IMR-90 (cell line): ENCODE data around the gene SIM1. TPM values are rescaled to one million over a fixed set of nuclear protein-coding genes. Genes with fewer than 3 reads are reported as not detected.

Experiments used
- ATAC-seq: fragments of 200-7000 bp; cut with Tn5 transposase; 2 replicates; pipeline ENCODE4 v1.9.1; 2020; ENCODE audit warnings: low read depth, mild to moderate bottlenecking, moderate library complexity
- BruUV-seq: library from RNA; stranded (reverse); fragments of 400-500 nt; replicated peaks from 2 replicates; lab custom pipeline; 2021; lab: Mats Ljungman, UMichigan
- CTCF ChIA-PET: fragments of 300-600 bp; formaldehyde crosslinking; extraction: SDS; loops from one replicate; lab custom pipeline; 2021; ENCODE audit warnings: antibody characterized with exemption; lab: Yijun Ruan, JAX
- POLR2A ChIA-PET: fragments of 300-600 bp; sonication (Branson Sonifier 250); formaldehyde crosslinking; loops from one replicate; lab custom pipeline; 2022; ENCODE audit warnings: antibody characterized with exemption; ENCODE audit not compliant: unreplicated experiment; lab: Charles Lee
- DNase-seq: peaks from one replicate; pipeline ENCODE4 v3.0.0; 2013
- H2AFZ ChIP-seq: replicated peaks from 2 replicates; pipeline ENCODE3; 2013; ENCODE audit warnings: low read length, mild to moderate bottlenecking; ENCODE audit not compliant: poor library complexity
- H2AK5ac ChIP-seq: 2 replicates; pipeline ENCODE4 v1.6.1; 2013; ENCODE audit warnings: low read depth, low read length, inconsistent platforms
- H2AK9ac ChIP-seq: replicated peaks from 2 replicates; pipeline ENCODE3; 2013; ENCODE audit warnings: mild to moderate bottlenecking, low read depth, low read length, moderate library complexity; ENCODE audit not compliant: poor library complexity
- H2BK120ac ChIP-seq: 2 replicates; pipeline ENCODE4 v1.6.1; 2013; ENCODE audit warnings: low read depth, low read length, inconsistent platforms
- H2BK15ac ChIP-seq: 3 replicates; pipeline ENCODE4 v1.6.1; 2013; ENCODE audit warnings: low read depth, low read length, inconsistent platforms
- H2BK20ac ChIP-seq: 2 replicates; pipeline ENCODE4 v1.6.1; 2013; ENCODE audit warnings: low read depth, mild to moderate bottlenecking, inconsistent platforms, low read length, moderate library complexity
- H2BK5ac ChIP-seq: 2 replicates; pipeline ENCODE4 v1.6.1; 2013; ENCODE audit warnings: mild to moderate bottlenecking, low read depth, low read length, inconsistent platforms; ENCODE audit not compliant: poor library complexity, severe bottlenecking
- H3K14ac ChIP-seq: replicated peaks from 2 replicates; pipeline ENCODE4 v1.6.1; 2013; ENCODE audit warnings: low read depth, low read length, inconsistent platforms
- H3K18ac ChIP-seq: 2 replicates; pipeline ENCODE4 v1.6.1; 2013; ENCODE audit warnings: low read depth, low read length, control low read depth
- H3K23ac ChIP-seq: 2 replicates; pipeline ENCODE4 v1.6.1; 2013; ENCODE audit warnings: low read depth, low read length, inconsistent platforms
- H3K27ac ChIP-seq: 2 replicates; pipeline ENCODE4 v1.5.1; 2013; ENCODE audit warnings: mild to moderate bottlenecking, control low read depth, low read length; ENCODE audit not compliant: insufficient read depth
- H3K27me3 ChIP-seq: 2 replicates; pipeline ENCODE4 v1.6.1; 2013; ENCODE audit warnings: low read length; ENCODE audit not compliant: control insufficient read depth, insufficient read depth
- H3K36me3 ChIP-seq: 2 replicates; pipeline ENCODE4 v1.6.1; 2013; ENCODE audit warnings: low read length, mixed read lengths; ENCODE audit not compliant: control insufficient read depth, insufficient read depth
- H3K4ac ChIP-seq: 2 replicates; pipeline ENCODE4 v1.6.1; 2013; ENCODE audit warnings: low read depth, low read length, inconsistent platforms
- H3K4me1 ChIP-seq: 2 replicates; pipeline ENCODE4 v1.6.1; 2013; ENCODE audit warnings: low read length, mixed read lengths; ENCODE audit not compliant: control insufficient read depth, insufficient read depth
- H3K4me2 ChIP-seq: 2 replicates; pipeline ENCODE4 v1.6.1; 2013; ENCODE audit warnings: low read depth, mild to moderate bottlenecking, control low read depth, low read length, moderate library complexity
- H3K4me3 ChIP-seq: 2 replicates; pipeline ENCODE4 v1.5.1; 2013; ENCODE audit warnings: low read depth, mild to moderate bottlenecking, control low read depth, low read length, moderate library complexity; ENCODE audit not compliant: insufficient read depth
- H3K56ac ChIP-seq: 2 replicates; pipeline ENCODE4 v1.6.1; 2013; ENCODE audit warnings: low read length, inconsistent platforms; ENCODE audit not compliant: insufficient read depth; ENCODE audit errors: extremely low read depth
- H3K79me1 ChIP-seq, 2 experiments: 2 replicates each; pipeline ENCODE4 v1.6.1; 2013; ENCODE audit warnings: low read length in 2 of 2, inconsistent platforms in 1 of 2, low read depth in 1 of 2
- H3K9ac ChIP-seq: 2 replicates; pipeline ENCODE4 v1.6.1; 2013; ENCODE audit warnings: low read depth, low read length, control low read depth
- H3K9me1 ChIP-seq: 2 replicates; pipeline ENCODE4 v1.6.1; 2013; ENCODE audit warnings: low read length, inconsistent platforms; ENCODE audit not compliant: insufficient read depth
- H3K9me3 ChIP-seq: 2 replicates; pipeline ENCODE4 v1.6.1; 2013; ENCODE audit warnings: low read length; ENCODE audit not compliant: control insufficient read depth, insufficient read depth
- H4K20me1 ChIP-seq: 2 replicates; pipeline ENCODE4 v1.6.1; 2013; ENCODE audit warnings: low read length, inconsistent platforms; ENCODE audit not compliant: insufficient read depth
- H4K5ac ChIP-seq: 2 replicates; pipeline ENCODE4 v1.6.1; 2013; ENCODE audit warnings: mild to moderate bottlenecking, low read depth, low read length, control low read depth
- H4K8ac ChIP-seq, 2 experiments: 2 replicates each; pipeline ENCODE4 v1.6.1; 2013; ENCODE audit warnings: low read depth in 2 of 2, low read length in 2 of 2, control low read depth in 1 of 2, inconsistent platforms in 1 of 2
- H4K91ac ChIP-seq: 2 replicates; pipeline ENCODE4 v1.6.1; 2013; ENCODE audit warnings: low read depth, low read length, inconsistent platforms; ENCODE audit not compliant: insufficient read depth
- BHLHE40 ChIP-seq: fragments of 150-350 bp; IDR thresholded peaks from 2 replicates; pipeline ENCODE4 v1.6.1; 2016; ENCODE audit warnings: mild to moderate bottlenecking, low read depth, low read length
- CEBPB ChIP-seq: IDR thresholded peaks from 2 replicates; pipeline ENCODE4 v1.6.1; 2012; ENCODE audit warnings: low read depth, low read length, improper control_type of control experiment
- MAFK ChIP-seq: IDR thresholded peaks from 2 replicates; pipeline ENCODE4 v1.6.1; 2012; ENCODE audit warnings: low read depth, low read length, improper control_type of control experiment
- MAZ ChIP-seq: IDR thresholded peaks from 2 replicates; pipeline ENCODE4 v1.6.1; 2012; ENCODE audit warnings: low read depth, mild to moderate bottlenecking, low read length, improper control_type of control experiment, moderate library complexity, borderline replicate concordance
- MXI1 ChIP-seq: IDR thresholded peaks from 2 replicates; pipeline ENCODE4 v1.6.1; 2012; ENCODE audit warnings: low read depth, mild to moderate bottlenecking, low read length, moderate library complexity, borderline replicate concordance
- NFE2L2 ChIP-seq: fragments of 150-350 bp; IDR thresholded peaks from 2 replicates; pipeline ENCODE4 v1.6.1; 2016; ENCODE audit warnings: low read depth, mild to moderate bottlenecking, low read length
- POLR2A ChIP-seq: IDR thresholded peaks from 2 replicates; pipeline ENCODE4 v1.6.1; 2012; ENCODE audit warnings: mild to moderate bottlenecking, low read depth, low read length
- RAD21 ChIP-seq: IDR thresholded peaks from 2 replicates; pipeline ENCODE4 v1.6.1; 2012; ENCODE audit warnings: low read length, improper control_type of control experiment
- RFX5 ChIP-seq: IDR thresholded peaks from 2 replicates; pipeline ENCODE4 v1.8.0; 2012; ENCODE audit warnings: low read depth, mild to moderate bottlenecking, low read length, moderate library complexity
- SMC3 ChIP-seq: fragments of 150-350 bp; IDR thresholded peaks from 2 replicates; pipeline ENCODE4 v1.6.1; 2016; ENCODE audit warnings: low read depth, mild to moderate bottlenecking, antibody characterized with exemption, low read length, moderate library complexity
- USF2 ChIP-seq: fragments of 150-350 bp; IDR thresholded peaks from 2 replicates; pipeline ENCODE4 v1.6.1; 2017; ENCODE audit warnings: mild to moderate bottlenecking, antibody characterized with exemption, low read length, low read depth
- WGBS, 2 experiments: methylation state at CpG; one replicate each; pipeline versions ENCODE4 v1.1.5 to v1.1.7; 2013; ENCODE audit warnings: missing lambda C conversion rate in 2 of 2; ENCODE audit not compliant: insufficient read length in 1 of 2; ENCODE audit errors: extremely low coverage in 2 of 2; 5-methylcytosine and 5-hydroxymethylcytosine counted together
- dilution Hi-C: fragments of 300-500 bp; cut with HindIII; formaldehyde crosslinking; loops from one replicate; pipeline ENCODE4 v1.14.3; 2018; ENCODE audit warnings: low sequenced_read_pairs; ENCODE audit not compliant: unreplicated experiment
- in situ Hi-C: fragments of 300-500 bp; cut with MboI; formaldehyde crosslinking; loops from 3 replicates; pipeline ENCODE4 v1.14.3; 2019; ENCODE audit warnings: low sequenced_read_pairs, inconsistent platforms, mixed read lengths
- intact Hi-C: fragments of 100-400 bp; cut with micrococcal nuclease; formaldehyde crosslinking; loops from 2 replicates; pipeline ENCODE4 v1.10.0; 2022
- polyA plus RNA-seq, 3 experiments: library from polyadenylated mRNA; depleted of rRNA; stranded (reverse); fragments of >200 nt; gene quantifications; 2 replicates each; pipeline ENCODE4 v1.2.3, GENCODE V29; 2012; ENCODE audit warnings: low replicate concordance in 1 of 3
- total RNA-seq: library from RNA; depleted of rRNA; stranded (reverse); fragments of >200 nt; gene quantifications from 2 replicates; pipeline ENCODE4 v1.2.3, GENCODE V29; 2012

Gene SIM1
- total and polyA plus RNA-seq, 2 of the 4 experiments (the other 2 are of a cell fraction), result not detected

DNA sequence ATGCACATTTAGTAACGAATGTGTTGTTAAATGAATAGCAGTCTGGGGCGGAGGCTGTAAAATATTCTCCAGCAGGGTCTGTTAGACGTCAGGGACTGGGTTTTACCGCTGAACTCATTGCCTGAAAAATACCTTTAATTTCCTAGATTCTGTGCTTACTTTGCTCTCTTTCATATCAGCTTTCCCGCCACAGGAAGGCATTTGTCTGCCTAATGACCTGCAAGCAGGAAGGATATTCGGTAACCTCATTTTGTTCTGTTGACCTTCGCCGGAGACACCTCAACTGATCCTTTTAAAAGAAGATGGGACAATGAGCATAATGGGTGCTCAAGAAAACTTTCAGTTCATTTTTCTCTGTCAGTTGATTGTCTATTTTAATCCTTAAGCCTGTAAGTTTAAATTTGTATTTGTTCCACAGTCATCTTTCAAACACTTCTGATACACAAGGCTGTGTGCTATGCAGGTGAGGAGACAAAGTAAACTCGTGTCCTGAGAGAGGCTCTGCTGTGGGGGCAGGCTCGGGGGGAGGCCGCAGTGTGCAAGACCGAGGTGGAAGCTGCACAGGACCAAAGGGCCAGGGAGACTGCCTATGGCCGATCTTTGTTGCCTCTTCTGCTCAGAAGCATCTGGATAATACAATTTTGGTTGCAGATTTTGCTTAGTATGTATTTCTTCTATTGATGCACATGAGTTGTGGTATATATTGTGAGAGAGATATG is 27.4 kb upstream of the SIM1 start:
- WGBS, 2 experiments, result 17% methylated on average over 2 of the region's 13 CpGs; no CpG with 5 or more reads in 1 of the 2 experiments
- dilution Hi-C loops, result no loop called here

More for the DNA sequence above, 27.4 kb upstream of the SIM1 start:
- Histone ChIP-seq H3K4me3 (no peak overlapping the region), H3K36me3 (no peaks in the 10 kb centered on the region), H3K9me1 (no peaks in the 10 kb centered on the region), H2AFZ (no peak overlapping the region), H3K56ac (no peak overlapping the region), H3K14ac (no peak overlapping the region), H2BK120ac (no peak overlapping the region), H3K18ac (no peak overlapping the region), H4K8ac (no peak overlapping the region), H2BK15ac (no peak overlapping the region), H4K20me1 (no peaks in the 10 kb centered on the region), H3K9ac (no peak overlapping the region), H3K4me1 (no peaks in the 10 kb centered on the region), H3K27me3 (peaks cover 24% of the 10 kb centered on the region), H3K9me3 (no peaks in the 10 kb centered on the region), H2BK5ac (no peak overlapping the region), H3K4me2 (no peak overlapping the region), H3K4ac (no peak overlapping the region), H3K79me1 (no peaks in the 10 kb centered on the region), H4K5ac (no peak overlapping the region), H3K23ac (no peak overlapping the region; the same call in 1 of the 2 replicates), H2BK20ac (no peak overlapping the region), H2AK9ac (no peak overlapping the region), H3K27ac (no peak overlapping the region), H2AK5ac (no peak overlapping the region), H4K91ac (no peak overlapping the region)
- no peak for DNase-seq
- intact Hi-C loops (no loop called here), in situ Hi-C loops (loop anchor here (25.0 kb wide), 1 partner anchor 630 kb away; no protein-coding TSS in a partner anchor)
- BruUV-seq, result no TSS peak
- POLR2A ChIA-PET, result no interaction called here
- TF ChIP-seq SMC3 (no peak), MAFK (no peak), USF2 (no peak), MAZ (no peak), BHLHE40 (no peak), NFE2L2 (no peak), MXI1 (no peak), RAD21 (no peak), POLR2A (no peak), CEBPB (no peak), RFX5 (no peak)
- ATAC-seq, result no peak
- CTCF ChIA-PET, result no interaction called here
